Non-pigmented ciliary epithelial cell (primary cell): ENCODE results near the gene ADGB.
"Not testable (repeated sequence)": the region's sequence is repeated elsewhere in the genome, so short reads cannot be mapped to it uniquely, and the experiment has no call there.

Experiments used
- DNase-seq: peaks from one replicate; pipeline ENCODE4 v3.0.0-alpha.2; 2010; ENCODE audit warnings: low read depth

The ADGB gene

GRCh38 chr6:146598772-146599405, at the start of gene ADGB:
Gene ADGB, plus strand, starts transcription at chr6:146598972. Its CDS starts 69 bp downstream, at chr6:146599041.
- DNase-seq = no peak

GRCh38 chr6:146550911-146551310, 47.9 kb upstream of the ADGB start:
- DNase-seq = no peak

- DNase-seq = no peak
These were observed 47.2 kb upstream of the ADGB start for GRCh38 chr6:146551545-146551944.

- no peak for DNase-seq
These were observed 45.2 kb upstream of the ADGB start for GRCh38 chr6:146553377-146554135.

- no peak for DNase-seq
These were observed 38.2 kb upstream of the ADGB start for GRCh38 chr6:146560607-146561006.

GRCh38 chr6:146566661-146567060, 32.1 kb upstream of the ADGB start:
- not testable (repeated sequence) for DNase-seq

GRCh38 chr6:146568619-146569018, 30.2 kb upstream of the ADGB start:
- not testable (repeated sequence) for DNase-seq

GRCh38 chr6:146574211-146574610, 24.6 kb upstream of the ADGB start:
- no peak for DNase-seq

GRCh38 chr6:146578054-146578453, 20.7 kb upstream of the ADGB start:
- DNase-seq = no peak

GRCh38 chr6:146581968-146582367, 16.8 kb upstream of the ADGB start:
- DNase-seq = no peak

GRCh38 chr6:146582857-146583256, 15.9 kb upstream of the ADGB start:
- DNase-seq = no peak

- no peak for DNase-seq
These were observed 14.8 kb upstream of the ADGB start for GRCh38 chr6:146583966-146584365.

GRCh38 chr6:146587459-146587858, 11.3 kb upstream of the ADGB start:
- no peak for DNase-seq

GRCh38 chr6:146590492-146590891, 8.3 kb upstream of the ADGB start:
- no peak for DNase-seq

GRCh38 chr6:146592451-146592850, 6.3 kb upstream of the ADGB start:
- no peak for DNase-seq

GRCh38 chr6:146593986-146594385, 4.8 kb upstream of the ADGB start:
- no peak for DNase-seq

- DNase-seq = no peak
These were observed 4.3 kb upstream of the ADGB start for GRCh38 chr6:146594495-146594894.

GRCh38 chr6:146595972-146596731, 2.6 kb upstream of the ADGB start:
- DNase-seq = no peak

- DNase-seq = no peak
These were observed 2.6 kb downstream of the ADGB start for GRCh38 chr6:146601352-146601751.

- no peak for DNase-seq
These were observed 3.8 kb downstream of the ADGB start for GRCh38 chr6:146602526-146602925.

GRCh38 chr6:146613947-146614346, 15.2 kb downstream of the ADGB start:
- no peak for DNase-seq

- peak; percentile 14 for DNase-seq
These were observed 21.9 kb downstream of the ADGB start for GRCh38 chr6:146620655-146621054.

- no peak for DNase-seq
These were observed 29.6 kb downstream of the ADGB start for GRCh38 chr6:146628350-146628749.
